ENCODE measurements around the gene SOCS6.
"Not testable (repeated sequence)": the region's sequence is repeated elsewhere in the genome, so short reads cannot be mapped to it uniquely, and the experiment has no call there.

Gene SOCS6

GRCh38 chr18:70322928-70323327, 34.1 kb downstream of the SOCS6 start:
- DNase-seq (ENCODE audit: low read depth): peak; percentile 63

- no peak for DNase-seq (ENCODE audit: low read depth)
These were observed 36.1 kb downstream of the SOCS6 start for GRCh38 chr18:70324897-70325296.

- DNase-seq (ENCODE audit: low read depth): no peak
These were observed 37.4 kb downstream of the SOCS6 start for GRCh38 chr18:70326255-70326654.

GRCh38 chr18:70328169-70328568, 39.3 kb downstream of the SOCS6 start:
- no peak for DNase-seq (ENCODE audit: low read depth)

GRCh38 chr18:70329071-70329470, 40.2 kb downstream of the SOCS6 start:
- no peak for DNase-seq (ENCODE audit: low read depth)

GRCh38 chr18:70330887-70331286, 42.0 kb downstream of the SOCS6 start:
- no peak for DNase-seq (ENCODE audit: low read depth)

- no peak for DNase-seq (ENCODE audit: low read depth)
These were observed 42.7 kb downstream of the SOCS6 start for GRCh38 chr18:70331456-70332097.

- DNase-seq (ENCODE audit: low read depth): peak; percentile 55
These were observed 43.8 kb downstream of the SOCS6 start for GRCh38 chr18:70332694-70333093.

GRCh38 chr18:70333316-70333715, 44.5 kb downstream of the SOCS6 start:
- DNase-seq (ENCODE audit: low read depth): peak; percentile 55

- peak; percentile 99 for DNase-seq (ENCODE audit: low read depth)
These were observed 44.9 kb downstream of the SOCS6 start for GRCh38 chr18:70333757-70334156.

- DNase-seq (ENCODE audit: low read depth): no peak
These were observed 45.4 kb downstream of the SOCS6 start for GRCh38 chr18:70334264-70334663.

GRCh38 chr18:70334728-70335329, 46.0 kb downstream of the SOCS6 start:
- DNase-seq (ENCODE audit: low read depth): peak; percentile 33

- no peak for DNase-seq (ENCODE audit: low read depth)
These were observed 47.3 kb downstream of the SOCS6 start for GRCh38 chr18:70335892-70336726.

GRCh38 chr18:70337139-70337972, 48.5 kb downstream of the SOCS6 start:
- peak; percentile 80 for DNase-seq (ENCODE audit: low read depth)

- no peak for DNase-seq (ENCODE audit: low read depth)
These were observed 50.0 kb downstream of the SOCS6 start for GRCh38 chr18:70338890-70339289.

- DNase-seq (ENCODE audit: low read depth): no peak
These were observed 51.1 kb downstream of the SOCS6 start for GRCh38 chr18:70339915-70340314.

GRCh38 chr18:70348481-70348880, 59.6 kb downstream of the SOCS6 start:
- not testable (repeated sequence) for DNase-seq (ENCODE audit: low read depth)

- DNase-seq (ENCODE audit: low read depth): no peak
These were observed 60.5 kb downstream of the SOCS6 start for GRCh38 chr18:70349316-70349715.

- DNase-seq (ENCODE audit: low read depth): no peak
These were observed 65.2 kb downstream of the SOCS6 start for GRCh38 chr18:70354080-70354479.

GRCh38 chr18:70354771-70355170, 65.9 kb downstream of the SOCS6 start:
- no peak for DNase-seq (ENCODE audit: low read depth)

- no peak for DNase-seq (ENCODE audit: low read depth)
These were observed 67.0 kb downstream of the SOCS6 start for GRCh38 chr18:70355620-70356385.

- DNase-seq (ENCODE audit: low read depth): peak; percentile 92
These were observed 69.2 kb downstream of the SOCS6 start for GRCh38 chr18:70358105-70358406.

Data from amniotic epithelial cell (primary cell).